NCI-H510A (cell line): ENCODE measurements around the gene IKZF3.
"Not testable (repeated sequence)": the region's sequence is repeated elsewhere in the genome, so short reads cannot be mapped to it uniquely, and the experiment has no call there.

Experiments used
- DNase-seq: peaks from one replicate; lab custom pipeline; 2025; lab: John Stamatoyannopoulos, UW

The IKZF3 gene

DNA sequence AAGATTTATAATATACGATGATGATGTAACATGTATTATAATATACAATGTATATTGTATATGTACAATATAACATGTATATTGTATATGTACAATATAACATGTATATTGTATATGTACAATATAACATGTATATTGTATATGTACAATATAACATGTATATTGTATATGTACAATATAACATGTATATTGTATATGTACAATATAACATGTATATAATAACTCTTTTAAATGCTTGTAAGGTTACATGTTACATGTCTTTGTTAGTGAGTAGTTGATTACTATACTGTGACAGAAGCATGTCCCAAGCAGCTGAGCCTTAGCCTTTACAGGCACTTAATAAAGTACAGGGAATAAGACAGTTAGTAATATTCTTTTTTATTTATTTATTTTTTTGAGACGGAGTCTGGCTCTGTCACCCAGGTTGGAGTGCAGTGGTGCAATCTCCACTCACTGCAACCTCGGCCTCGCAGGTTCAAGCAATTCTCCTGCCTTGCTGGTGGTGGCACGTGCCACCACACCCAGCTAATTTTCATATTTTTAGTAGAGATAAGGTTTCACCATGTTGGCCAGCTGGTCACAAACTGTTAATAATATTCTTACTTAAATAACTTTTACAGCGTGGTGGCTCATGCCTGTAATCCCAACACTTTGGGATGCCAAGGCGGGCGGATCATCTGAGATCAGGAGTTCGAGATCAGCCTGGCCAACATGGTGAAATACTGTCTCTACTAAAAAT is 8.0 kb downstream of the IKZF3 start:
- not testable (repeated sequence) for DNase-seq

DNA sequence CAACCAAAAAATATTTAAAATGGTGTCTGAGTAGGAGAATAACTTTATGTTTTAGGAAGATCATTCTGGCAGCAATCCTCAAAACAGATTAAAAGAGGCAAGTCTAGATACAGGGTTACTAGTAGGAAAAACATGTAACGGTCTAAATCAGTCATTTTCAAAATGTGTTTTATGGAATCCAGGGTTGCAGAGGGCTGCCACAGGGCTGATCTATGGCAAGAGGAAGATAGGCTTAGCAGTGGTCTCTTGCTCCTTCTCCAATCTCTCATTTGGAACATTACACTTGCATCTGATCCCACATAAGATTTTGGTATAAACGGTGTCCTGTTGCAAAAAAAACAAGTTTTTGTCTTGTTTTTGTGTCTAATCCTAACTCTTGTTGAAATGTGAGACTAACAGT is 9.2 kb downstream of the IKZF3 start:
- no peak for DNase-seq

DNA sequence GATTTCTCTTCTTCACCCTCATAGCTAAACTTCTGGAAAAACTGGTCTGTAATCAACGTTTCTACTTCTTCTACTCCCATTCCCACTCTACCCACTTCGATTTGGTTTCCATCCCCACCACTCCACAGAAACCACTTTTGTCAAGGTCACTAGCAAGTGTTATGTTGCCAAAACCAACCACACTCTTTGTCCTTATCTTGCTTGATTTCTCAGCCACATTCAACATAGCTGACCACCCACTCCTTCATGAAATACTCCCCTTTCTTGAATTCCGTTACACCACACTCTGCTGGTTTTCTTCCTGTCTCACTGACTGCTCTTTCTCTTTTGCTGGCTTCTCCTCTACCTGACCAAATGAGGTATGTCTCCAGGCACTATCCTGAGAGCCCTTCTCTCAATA is 11.9 kb downstream of the IKZF3 start:
- no peak for DNase-seq

DNA sequence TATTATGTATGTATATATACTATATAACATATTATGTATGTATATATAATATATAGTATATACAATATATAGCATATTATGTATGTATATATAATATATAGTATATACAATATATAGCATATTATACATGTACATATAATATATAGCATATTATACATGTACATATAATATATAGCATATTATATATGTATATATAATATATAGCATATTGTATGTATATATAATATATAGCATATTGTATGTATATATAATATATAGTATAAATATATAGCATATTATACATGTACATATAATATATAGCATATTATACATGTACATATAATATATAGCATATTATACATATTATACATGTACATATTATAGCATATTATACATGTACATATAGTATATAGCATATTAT is 13.9 kb downstream of the IKZF3 start:
- not testable (repeated sequence) for DNase-seq

DNA sequence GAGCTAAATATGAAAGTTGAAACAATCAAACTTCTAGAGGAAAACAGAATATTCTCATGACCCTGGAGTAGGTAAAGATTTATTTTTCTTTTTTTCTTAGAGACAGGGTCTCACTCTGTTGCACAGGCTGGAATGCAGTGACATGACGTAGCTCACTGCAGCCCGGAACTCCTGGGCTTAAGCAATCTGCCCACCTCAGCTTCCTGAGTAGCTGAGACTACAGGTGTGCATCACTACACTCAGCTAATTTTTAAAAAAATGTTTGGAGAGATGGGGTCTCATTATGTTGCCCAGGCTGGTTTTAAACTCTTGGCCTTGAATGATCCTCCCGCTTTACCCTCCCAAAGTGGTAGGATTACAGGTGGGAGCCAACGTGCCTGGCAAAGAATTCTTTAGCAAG is 15.5 kb downstream of the IKZF3 start:
- DNase-seq = no peak

DNA sequence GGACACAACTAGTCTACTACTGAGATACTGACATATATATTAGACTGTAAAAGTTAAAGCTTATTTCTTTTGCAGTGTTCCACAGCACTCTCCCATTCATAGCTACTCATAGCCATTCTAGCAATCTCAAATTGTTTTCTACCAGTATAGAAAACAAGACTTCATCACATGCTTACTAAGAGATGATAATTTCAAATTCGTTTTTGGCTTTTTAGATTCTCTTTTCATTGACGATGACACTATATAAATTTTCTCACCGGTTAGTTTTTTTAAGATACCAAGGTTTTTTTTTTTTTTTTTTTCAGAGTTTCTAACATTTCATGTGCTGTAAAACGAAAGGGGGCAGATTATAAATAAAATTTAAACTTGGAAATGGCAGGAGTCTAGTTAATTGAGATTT is 17.9 kb downstream of the IKZF3 start:
- no peak for DNase-seq

DNA sequence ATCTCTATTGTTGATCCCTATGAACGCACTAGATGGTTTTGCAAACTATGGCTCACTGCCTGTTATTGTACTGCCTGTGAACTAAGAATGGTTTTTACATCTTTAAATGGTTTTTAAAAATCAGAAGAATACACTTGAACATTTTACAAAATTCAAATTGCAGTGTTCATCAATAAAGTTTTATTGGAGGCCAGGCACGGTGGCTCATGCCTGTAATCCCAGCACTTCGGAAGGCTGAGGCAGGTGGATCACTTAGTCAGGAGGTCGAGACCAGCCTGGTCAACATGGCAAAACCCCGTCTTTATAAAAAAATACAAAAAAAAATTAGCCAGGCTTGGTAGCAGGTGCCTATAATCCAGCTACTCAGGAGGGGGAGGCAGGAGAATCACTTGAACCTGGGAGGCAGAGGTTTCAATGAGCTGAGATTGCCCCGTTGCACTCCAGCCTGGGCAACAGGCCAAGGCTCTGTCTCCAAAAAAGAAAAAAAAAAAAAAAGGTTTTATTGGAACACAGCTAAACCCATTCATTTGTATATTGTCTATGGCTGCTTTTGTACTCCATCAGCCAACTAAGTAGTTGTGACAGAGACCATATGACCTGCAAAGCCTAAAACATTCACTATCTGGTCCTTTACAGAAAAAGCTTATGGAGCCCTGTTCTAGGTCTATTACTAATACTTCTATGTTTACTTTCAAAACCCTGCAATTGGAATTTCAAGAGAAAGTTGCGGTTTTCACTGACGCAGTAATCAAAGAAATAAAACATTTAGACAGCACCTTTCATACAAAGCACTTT is 18.9 kb downstream of the IKZF3 start:
- no peak for DNase-seq

DNA sequence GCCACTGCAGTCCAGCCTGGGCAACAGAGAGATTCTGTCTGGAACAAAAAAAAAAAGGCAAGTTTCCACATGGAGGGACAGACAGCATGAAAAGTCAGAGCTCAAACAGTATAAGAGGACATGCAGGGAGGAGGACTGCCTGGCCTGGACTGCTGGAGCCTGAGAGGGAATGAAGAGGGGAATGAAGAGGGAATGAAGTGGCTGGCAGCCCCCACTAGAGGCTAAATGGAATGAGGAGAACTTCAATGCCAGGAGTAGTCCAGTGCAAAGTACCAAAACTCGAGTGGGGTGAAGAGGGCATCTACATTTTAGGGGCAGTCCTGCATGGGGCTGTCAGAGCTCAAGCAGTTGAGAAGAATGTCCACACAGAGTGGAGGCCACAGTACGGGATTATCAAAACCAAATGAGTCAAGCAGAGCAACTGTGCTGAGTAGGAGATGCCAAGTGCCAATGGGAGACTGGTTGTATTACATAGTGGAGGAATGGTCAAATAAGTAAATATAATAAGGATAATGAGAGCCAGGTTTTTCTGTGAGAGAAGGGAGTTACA is 22.9 kb downstream of the IKZF3 start:
- no peak for DNase-seq

DNA sequence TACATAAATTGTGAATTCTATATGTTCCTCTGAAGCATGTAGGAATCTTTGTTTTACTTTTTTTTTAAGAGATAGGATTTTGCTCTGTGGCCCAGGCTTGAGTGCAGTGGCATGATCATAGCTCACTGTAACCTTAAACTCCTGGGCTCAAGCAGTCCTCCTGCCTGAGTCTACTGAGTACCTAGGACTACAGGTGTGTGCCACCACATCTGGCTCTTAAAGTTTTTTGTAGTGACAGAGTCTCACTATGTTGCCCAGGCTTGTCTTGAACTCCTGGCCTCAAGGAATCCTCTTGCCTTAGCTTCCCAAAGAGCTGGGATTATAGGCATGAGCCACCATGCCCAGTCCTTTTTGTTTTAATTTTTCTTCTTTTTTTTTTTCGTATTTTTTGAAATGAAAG is 25.3 kb downstream of the IKZF3 start:
- no peak for DNase-seq

DNA sequence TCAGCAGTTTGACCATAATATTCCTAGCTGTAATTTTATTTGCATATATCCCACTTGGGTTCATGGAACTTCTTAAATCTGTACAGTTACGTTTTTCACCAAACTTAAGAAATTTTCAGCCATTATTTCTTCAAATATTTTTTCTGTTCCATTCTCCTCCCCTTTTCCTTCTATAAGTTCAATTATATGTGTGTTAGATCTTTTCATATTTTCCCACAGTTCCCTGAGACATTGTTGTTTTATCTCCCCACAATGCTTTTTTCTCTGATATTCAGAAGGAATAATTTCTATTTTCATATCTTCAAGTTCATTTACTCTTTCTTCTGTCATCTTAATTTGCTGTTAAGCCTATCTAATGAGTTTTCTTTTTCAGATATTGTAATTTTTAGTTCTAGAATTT is 26.1 kb downstream of the IKZF3 start:
- DNase-seq = no peak

DNA sequence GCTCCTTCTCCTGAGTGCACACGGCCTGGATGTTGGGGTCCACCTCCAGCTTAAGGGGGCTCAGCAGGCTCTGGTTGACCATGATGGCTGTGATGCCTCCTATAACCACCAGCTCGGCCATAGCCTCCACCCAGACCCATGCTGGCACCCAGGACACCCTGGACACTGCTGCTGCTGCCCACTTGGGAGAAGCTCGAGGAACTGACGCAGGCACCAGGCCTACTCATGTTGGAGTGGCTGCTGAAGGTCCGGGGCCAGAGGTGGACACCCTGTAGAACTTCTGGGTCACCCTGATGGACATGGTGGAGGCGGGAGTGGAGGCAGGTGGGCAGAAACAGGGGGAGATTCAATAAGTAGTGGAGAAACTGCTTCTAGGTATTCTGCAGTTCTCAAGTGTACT is 28.0 kb downstream of the IKZF3 start:
- DNase-seq = no peak

DNA sequence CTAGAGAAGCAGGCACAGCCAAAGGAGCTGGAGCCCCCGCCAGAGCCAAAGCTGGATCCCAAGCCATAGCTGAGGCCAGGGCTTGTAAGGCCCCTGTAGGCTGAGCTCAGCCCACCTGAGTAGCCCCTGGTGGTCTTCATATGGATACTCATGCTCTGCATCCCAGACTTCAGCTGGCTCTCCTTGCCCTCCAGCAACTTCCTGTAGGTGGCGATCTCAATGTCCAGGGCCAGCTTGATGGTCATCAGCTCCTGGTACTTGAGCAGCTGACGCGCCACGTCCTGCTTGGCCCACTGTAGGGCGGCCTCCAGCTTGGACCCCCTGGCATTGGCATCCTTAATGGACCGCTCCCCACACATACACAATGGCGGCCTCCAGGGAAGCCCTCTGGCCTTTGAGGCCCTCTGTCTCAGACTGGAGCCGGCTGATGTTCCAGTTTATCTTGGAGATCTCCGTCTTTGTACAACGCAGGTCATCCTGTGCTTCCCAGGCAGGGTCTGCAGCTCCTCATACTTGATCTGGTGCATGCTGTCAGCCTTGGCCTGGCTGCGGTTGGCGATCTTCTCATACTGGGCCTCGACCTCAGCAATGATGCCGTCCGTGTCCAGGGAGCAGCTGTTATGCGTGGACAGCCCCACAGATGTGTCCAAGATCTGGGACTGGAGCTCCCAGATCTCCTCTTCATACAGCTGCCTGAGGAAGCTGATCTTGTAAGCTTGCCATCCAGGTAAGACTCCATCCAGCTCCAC is 28.9 kb downstream of the IKZF3 start:
- no peak for DNase-seq

DNA sequence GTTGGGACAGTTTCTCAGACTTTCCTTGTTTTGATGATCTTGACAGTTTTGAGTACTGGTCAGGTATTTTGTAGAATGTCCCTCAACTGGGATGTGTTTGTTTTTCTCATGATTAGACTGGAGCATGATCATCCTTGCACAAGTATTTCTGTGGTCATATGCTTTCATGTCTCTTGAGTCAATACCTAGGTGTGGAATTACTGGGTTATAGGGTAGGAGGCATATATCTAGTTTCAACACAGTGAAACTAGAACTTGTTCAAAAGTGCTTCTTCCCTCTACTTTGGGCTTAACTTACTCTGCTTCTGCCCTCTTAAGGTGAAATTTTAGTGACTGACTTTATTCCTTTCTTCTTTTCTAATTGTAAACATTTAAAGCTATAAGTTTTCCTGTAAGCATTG is 30.1 kb downstream of the IKZF3 start:
- no peak for DNase-seq

DNA sequence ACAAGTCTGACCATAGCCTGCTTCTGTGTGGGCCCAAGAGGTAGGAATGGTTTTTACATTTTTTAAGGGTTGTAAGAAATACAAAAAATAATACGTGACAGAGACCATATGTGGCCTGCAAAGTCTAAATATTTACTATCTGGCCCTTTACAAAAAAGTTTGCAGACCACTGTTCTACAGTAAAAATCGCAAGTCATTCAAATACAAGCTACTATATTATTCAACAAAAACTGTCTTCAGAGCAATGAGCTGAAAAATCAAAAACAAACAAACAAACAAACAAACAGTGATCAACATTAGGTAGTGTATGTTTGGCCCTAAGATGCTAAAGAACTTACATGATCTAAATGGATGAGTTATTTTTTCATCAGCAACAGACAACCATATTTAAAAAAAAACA is 32.5 kb downstream of the IKZF3 start:
- no peak for DNase-seq

DNA sequence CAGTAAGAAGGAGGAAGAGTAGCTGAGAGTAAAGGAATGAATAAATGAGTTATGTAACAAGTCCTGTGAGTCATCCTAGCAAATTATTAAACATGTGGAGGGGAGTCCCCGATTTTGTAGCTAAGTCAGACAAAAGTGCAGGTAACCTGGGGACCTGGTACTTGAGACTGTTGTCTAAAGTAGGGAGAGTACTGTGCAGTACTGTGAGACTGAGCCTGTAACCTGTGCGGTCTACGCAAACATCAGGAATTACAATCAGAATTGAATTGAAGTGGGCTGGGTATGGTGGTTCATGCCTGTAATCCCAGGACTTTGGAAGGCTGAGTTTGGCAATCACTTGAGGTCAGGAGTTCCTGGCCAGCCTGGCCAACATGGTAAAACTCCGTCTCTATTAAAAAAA is 35.7 kb downstream of the IKZF3 start:
- DNase-seq = no peak

DNA sequence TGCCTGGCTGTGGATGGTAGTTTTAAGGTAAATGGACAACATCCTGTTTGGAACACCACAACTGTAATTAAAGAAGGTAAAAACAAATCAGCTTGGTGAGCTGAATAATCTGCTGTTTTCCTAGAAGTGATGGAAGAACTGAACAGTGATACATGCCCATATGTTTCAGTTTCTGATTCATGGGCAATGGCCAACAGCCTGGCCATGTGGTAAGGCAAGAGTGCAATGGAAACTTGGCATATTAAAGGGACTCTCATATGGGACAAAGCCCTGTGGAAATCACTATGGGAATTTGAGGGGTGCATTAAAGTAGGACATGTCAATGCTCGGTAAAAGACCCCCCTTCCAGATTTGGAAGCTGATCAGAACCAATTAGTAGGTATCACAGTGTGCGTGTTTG is 37.8 kb downstream of the IKZF3 start:
- DNase-seq = no peak

DNA sequence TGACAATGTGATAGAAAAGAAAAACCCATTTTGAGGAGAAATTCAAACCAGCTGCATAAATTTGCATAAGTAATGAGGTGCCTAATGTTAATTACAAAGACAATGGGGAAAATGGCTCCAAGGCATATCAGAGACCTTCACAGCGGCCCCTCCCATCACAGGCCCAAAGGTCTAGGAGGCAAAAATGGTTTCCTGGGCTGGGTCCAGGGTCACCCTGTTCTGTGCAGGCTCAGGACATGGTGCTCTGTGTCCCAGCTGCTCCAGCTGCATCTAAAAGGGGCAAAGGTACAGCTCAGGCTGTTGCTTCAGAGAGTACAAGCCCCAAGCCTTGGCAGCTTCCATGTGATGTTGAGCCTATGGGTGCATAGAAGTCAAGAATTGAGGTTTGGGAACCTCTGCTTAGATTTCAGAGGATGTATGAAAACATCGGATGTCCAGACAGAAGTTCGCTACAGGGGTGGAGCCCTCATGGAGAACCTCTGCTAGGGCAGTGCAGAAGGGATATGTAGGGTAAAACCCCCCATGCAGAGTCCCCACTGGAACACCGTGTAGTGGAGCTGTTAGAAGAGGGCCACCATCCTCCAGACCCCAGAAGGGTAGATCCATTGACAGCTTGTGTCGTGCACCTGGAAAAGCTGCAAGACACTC is 40.6 kb downstream of the IKZF3 start:
- DNase-seq = no peak

DNA sequence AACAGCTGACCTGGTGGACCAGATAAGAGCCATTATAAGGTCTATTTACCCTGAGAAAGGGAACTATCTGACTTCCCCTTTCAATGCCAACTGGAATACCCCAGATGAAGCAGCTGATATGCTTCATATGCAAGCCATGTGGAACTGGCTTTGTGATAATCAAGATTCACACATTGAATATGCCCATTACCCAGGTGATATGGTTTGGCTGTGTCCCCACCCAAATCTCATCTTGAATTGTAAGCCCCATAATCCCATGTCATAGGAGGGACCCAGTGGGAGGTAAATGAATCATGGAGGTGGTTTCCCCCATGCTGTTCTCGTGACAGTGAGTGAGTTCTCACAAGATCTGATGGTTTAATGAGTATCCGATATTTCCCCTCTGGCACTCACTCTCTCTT is 42.1 kb downstream of the IKZF3 start:
- no peak for DNase-seq

DNA sequence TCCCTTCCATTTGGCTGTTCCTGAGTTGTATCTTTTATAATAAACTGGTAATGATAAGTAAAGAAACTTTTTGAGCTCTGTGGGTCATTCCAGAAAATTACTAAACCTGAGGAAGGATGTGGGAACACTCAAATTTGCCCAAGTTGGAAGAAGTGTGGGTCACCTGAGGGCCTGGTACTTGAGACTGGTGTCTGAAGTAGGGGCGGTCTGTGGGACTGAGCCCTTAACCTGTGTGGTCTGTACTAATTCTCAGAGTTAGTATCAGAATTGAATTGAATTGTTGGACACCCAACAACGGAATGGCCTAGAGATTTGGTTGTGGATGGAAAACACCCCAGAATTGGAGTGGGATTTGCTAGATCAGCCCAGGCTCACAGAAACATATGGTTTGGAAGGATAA is 43.1 kb downstream of the IKZF3 start:
- DNase-seq = no peak

DNA sequence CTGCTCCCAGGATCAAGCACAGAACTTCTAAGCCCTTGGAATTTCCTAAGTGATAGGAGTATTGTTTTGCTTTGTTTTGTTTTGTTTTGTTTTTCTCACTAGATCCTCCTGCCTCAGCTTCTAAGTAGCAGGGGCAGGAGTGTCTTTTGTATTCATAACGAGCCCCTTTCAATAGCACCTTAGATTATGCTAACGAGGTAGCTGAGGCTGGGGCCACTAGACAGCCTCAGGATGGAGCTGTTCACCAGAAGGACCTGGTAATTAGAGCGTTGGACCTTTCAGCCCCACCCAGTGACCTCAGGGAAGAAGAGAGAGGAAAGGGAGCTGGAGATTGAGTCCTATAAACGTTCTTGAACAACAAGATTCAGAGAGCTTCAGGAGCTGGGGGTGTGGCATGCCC is 43.6 kb downstream of the IKZF3 start:
- DNase-seq = no peak

DNA sequence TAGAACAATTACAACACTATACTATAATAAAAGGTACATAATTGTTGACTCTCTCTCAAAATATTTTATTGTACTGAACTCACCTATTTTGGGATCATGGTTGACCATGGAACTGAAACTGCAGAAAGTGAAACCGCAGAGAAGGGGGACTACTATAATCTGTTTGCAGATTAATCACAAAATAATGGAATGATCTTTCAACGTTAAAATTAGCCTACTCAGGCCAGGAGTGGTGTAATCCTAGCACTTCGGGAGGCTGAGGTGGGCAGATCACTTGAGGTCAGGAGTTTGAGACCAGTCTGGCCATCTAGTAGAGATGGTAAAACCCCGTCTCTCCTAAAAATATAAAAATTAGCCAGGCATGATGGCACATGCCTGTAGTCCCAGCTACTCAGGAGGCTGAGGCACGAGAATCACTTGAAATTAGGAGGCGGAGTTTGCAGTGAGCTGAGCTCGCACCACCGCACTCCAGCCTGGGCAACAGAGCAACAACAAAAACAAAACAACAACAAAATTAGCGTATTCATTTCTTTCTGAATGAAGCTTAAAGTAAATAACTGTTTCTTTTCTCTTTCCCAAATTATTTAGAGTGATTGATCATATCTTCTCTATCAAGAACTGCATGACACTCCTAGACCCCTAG is 45.6 kb downstream of the IKZF3 start:
- no peak for DNase-seq

DNA sequence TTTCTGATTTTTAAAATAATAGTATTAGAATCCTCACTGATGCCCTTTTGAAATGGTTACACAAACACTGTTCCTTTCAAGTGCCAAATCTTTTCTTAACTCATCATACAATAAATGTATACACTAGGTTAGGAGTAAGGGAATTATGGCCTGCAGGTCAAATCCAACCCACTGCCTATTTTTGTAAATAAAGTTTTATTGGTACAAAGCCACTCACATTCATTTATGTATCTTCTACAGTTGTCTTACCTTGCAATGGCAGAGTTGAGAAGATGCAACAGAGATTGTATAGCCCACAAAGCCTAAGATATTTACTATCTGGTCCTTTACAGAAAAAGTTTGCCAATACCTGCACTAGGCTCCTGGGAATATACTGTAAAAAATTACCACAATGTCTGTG is 47.8 kb downstream of the IKZF3 start:
- DNase-seq = no peak
